ENCODE measurements around the gene MAPK8IP3. TPM values are rescaled to one million over a fixed set of nuclear protein-coding genes. Genes with fewer than 3 reads are reported as not detected.

Gene MAPK8IP3
- polyA plus RNA-seq, 1 experiment = 22.5 TPM

GRCh38 chr16:1767116-1767994 lies 61.4 kb downstream of the MAPK8IP3 start:
- POLR2A ChIA-PET = no interaction called here
- no peaks in the 10 kb centered on the region for H3K27me3 ChIP-seq (ENCODE audit: control insufficient read depth, insufficient read depth, low read length)
- H3K36me3 ChIP-seq (ENCODE audit: control insufficient read depth, insufficient read depth, low read length) = peaks cover 43% of the 10 kb centered on the region
- CTCF ChIA-PET = interaction anchor here (1.0 to 1.3 kb wide), 2 partner anchors 44 to 62 kb away, joined by 3 to 4 read pairs; no protein-coding TSS in a partner anchor
- no peak for TF ChIP-seq CTCF (IDR thresholded peaks at IDR 0.05; ENCODE audit: insufficient read depth, low read depth, low read length)
- H3K4me3 ChIP-seq (ENCODE audit: low read depth, low read length) = no peak overlapping the region
- no peak for DNase-seq (ENCODE audit: low read depth)

GRCh38 chr16:1768061-1768766 lies 62.2 kb downstream of the MAPK8IP3 start:
- no peak for TF ChIP-seq CTCF (IDR thresholded peaks at IDR 0.05; ENCODE audit: insufficient read depth, low read depth, low read length)
- CTCF ChIA-PET = interaction anchor here (1.0 to 1.3 kb wide), 3 partner anchors 45 to 162 kb away, joined by 3 to 4 read pairs (median 3); no protein-coding TSS in a partner anchor
- POLR2A ChIA-PET = no interaction called here
- no peak for DNase-seq (ENCODE audit: low read depth)
- H3K27me3 ChIP-seq (ENCODE audit: control insufficient read depth, insufficient read depth, low read length) = no peaks in the 10 kb centered on the region
- peaks cover 38% of the 10 kb centered on the region for H3K36me3 ChIP-seq (ENCODE audit: control insufficient read depth, insufficient read depth, low read length)
- no peak overlapping the region for H3K4me3 ChIP-seq (ENCODE audit: low read depth, low read length)

DNA sequence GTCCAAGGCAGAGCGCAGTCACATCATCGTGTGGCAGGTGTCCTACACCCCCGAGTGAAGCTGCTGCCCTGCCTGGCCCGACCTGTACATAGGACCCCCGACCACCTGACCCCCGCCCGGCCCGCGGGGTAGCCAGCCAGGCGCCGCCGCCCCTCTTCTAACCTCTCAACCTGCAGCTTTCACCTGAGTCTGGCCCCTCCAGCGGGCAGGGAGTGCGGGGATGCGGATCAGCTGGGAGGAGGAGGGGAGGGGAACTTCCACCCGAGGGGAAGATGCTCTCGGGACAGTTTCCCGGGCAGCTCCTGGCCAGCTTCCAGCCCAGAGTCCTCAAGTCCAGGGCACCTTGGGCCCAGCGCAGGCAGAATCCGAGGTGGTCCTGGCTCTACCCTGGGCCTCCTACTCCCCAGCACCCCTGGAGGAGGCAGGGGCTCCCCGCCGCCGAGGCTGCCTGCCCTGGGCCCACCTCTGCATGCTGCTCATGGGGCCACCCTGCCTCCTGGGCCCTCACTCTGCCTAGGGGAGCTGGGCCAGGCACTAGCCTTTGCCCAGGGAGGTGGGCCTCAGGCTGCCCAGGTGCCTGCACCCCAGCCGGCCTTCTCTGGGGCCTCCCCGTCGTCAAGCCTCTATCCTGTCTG lies 62.9 kb downstream of the MAPK8IP3 start:
- TF ChIP-seq CTCF (IDR thresholded peaks at IDR 0.05; ENCODE audit: insufficient read depth, low read depth, low read length) = no peak
- POLR2A ChIA-PET = no interaction called here
- H3K27me3 ChIP-seq (ENCODE audit: control insufficient read depth, insufficient read depth, low read length) = no peaks in the 10 kb centered on the region
- H3K36me3 ChIP-seq (ENCODE audit: control insufficient read depth, insufficient read depth, low read length) = peaks cover 38% of the 10 kb centered on the region
- no peak for DNase-seq (ENCODE audit: low read depth)
- CTCF ChIA-PET = interaction anchor here (0.7 to 1.8 kb wide), 4 partner anchors 44 to 161 kb away, joined by 3 to 4 read pairs (median 4); partner anchors contain the start of gene MAPK8IP3
- H3K4me3 ChIP-seq (ENCODE audit: low read depth, low read length) = no peak overlapping the region

DNA sequence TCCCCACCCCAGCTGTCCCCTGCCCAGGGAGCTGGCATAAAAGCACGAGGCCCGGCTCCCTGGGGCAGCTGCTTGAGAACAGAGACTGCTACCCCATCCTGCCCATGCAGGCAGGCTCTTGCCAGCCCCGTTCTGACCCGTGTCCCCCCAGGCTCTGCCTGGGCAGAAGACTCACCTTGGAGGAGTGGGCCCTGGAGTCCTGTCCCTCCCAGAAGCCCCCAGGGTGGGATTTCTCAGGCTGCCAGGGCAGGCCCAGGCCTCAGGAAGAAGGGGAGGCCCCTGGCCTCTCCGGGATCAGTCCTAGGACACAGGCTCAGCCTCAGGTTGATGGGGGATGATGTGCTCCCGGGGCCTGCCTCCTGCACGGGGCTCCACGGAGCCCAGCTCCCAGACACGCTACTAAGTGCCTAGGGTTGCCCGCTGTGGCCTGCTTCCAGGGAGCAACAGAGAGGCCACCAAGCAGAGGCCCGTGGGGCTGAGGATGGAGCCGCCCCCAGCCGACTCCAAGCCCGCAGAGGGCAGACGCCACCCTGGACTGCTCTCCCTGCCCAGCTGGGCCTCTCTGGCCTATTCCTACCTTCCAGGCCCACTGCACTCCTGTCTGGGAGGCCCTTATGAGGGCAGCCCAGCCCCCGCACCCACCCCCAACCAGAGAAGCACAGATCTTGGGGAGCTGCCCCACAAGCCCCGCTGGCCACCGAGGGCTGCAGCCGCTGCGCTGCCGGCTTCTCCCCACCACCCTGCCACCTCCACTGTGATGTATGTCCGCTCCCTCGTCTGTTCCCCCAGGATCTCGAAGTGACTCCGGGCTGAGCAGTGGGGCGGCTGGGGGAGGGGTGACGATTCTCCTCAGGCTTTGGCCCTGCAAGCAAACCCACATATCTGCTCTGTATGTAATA lies 63.7 kb downstream of the MAPK8IP3 start:
- Histone ChIP-seq H3K4me3 (ENCODE audit: low read depth, low read length) (no peak overlapping the region), H3K36me3 (ENCODE audit: control insufficient read depth, insufficient read depth, low read length) (peaks cover 35% of the 10 kb centered on the region), H3K27me3 (ENCODE audit: control insufficient read depth, insufficient read depth, low read length) (no peaks in the 10 kb centered on the region)
- ChIA-PET POLR2A (no interaction called here), CTCF (interaction anchor here (0.7 to 1.8 kb wide), 4 partner anchors 43 to 160 kb away, joined by 3 to 4 read pairs (median 3); partner anchors contain the start of gene MAPK8IP3)
- no peak for TF ChIP-seq CTCF (IDR thresholded peaks at IDR 0.05; ENCODE audit: insufficient read depth, low read depth, low read length)
- DNase-seq (ENCODE audit: low read depth) = no peak
